Cortex of kidney (tissue), 1 donor: ENCODE results near the gene LDLR.

Source experiments
- DNase-seq: peaks from one replicate; lab custom pipeline; 2025; lab: John Stamatoyannopoulos, UW

Gene LDLR

GRCh38 chr19:11089254-11090013 lies at the start of gene LDLR:
Gene LDLR (plus strand): TSS chr19:11089463. CDS start chr19:11089549, 86 bp downstream.
- no peak for DNase-seq

DNA sequence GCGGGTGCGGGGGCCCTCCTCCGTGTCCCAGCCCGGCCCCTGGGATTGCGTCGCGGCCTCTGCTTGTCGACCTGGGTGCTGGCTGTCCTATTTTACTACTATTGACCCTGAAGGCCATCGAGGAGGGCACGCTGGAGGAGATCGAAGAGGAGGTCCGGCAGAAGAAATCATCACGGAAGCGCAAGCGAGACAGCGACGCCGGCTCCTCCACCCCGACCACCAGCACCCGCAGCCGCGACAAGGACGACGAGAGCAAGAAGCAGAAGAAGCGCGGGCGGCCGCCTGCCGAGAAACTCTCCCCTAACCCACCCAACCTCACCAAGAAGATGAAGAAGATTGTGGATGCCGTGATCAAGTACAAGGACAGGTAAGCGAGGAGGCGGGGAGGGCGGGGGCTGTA lies 48.1 kb upstream of the LDLR start:
- no peak for DNase-seq

- DNase-seq: no peak
Observed at GRCh38 chr19:11041966-11042627, 47.2 kb upstream of the LDLR start.

GRCh38 chr19:11044431-11044830 lies 44.8 kb upstream of the LDLR start:
- DNase-seq: no peak

DNA sequence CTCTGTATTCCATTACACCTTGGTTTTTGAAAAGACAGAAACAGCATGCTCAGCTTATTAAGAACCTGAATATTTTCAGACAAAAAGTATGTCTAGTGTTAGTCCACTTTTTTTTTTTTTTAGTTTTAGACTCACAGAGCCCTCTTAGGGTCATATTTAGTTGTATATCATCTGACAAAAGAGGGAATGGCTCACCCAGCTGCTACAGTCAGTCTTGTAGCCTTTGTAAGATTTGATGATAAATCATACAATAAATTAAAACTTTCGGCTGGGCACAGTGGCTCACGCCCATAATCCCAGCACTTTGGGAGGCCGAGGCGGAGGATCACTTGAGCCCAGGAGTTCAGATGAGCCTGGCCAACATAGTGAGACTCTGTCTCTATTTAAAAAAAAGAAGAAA lies 43.7 kb upstream of the LDLR start:
- no peak for DNase-seq

DNA sequence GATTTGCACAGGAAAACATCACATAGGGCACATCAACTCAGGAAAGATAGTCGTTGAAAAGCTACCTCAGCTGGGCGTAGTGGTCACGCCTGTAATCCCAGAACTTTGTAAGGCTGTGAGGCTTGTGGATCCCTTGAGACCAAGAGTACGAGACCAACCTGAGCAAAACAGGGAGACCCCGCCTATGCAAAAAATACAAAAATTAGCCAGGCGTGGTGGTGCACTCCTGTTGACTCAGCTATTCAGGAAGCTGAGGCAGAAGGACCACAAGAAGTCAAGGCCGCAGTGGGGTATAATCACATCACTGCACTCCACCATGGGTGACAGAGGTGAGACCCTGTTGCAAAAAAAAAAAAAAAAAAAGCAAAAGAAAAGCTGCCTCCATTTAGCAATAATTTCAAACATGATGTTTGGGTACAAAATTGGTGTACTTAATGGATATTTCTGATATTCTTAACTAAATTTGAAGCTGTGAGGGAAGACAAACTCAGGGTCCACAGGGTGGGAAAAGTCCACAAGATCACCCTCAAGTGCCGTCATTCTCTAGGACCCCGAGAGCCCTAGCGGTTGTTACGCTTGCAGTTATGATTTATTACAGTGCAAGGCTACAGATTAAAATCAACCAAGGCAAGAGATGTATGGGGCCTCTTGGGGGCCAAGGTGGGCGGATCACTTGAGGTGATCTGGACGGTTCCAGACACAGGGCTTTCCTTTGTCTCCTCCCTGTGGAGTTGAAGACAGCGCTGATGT lies 42.5 kb upstream of the LDLR start:
- DNase-seq: no peak

- DNase-seq: no peak
Observed at GRCh38 chr19:11047866-11048265, 41.4 kb upstream of the LDLR start.

DNA sequence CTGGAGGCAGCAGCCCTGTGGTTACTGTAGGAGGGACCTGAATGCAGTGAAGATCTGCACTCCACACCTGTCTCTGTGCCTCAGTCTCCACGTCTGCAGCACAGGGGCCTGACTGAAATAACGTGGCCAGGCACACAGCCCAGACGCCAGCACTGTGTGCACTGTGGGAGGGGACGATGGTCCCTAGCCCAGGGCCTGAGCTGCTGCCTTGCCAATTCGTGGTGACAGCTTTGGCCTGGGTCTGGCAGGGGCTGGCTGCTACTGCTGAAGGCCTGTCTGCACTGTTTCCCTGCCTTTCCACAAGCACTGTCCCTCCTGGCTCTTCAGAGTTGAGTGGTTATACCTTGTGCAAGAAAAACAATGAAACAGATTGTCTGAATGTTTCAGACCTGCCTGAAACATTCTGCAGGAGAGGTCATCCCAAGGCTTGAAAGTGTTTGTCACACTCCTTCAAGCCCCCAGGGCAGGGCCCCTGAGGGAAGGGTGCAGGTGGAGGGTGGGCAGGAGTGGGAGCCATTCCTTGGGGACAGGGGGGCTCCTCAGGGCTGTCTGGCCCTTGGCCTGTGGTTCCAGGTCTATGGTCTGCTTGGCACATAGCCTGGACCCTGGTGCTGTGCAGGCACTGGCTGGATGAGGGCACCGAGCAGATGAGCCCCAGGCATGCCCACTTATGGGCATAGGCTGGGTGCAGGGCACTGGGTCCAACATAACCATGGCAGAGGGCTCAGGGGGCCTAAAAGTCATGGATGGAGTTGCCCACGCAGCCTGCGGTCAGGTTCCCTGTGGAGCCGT lies 38.7 kb upstream of the LDLR start:
- DNase-seq: no peak

- no peak for DNase-seq
Observed at GRCh38 chr19:11053817-11054195, 35.5 kb upstream of the LDLR start.

- DNase-seq: no peak
Observed at GRCh38 chr19:11054200-11054599, 35.1 kb upstream of the LDLR start.

GRCh38 chr19:11054628-11055027 lies 34.6 kb upstream of the LDLR start:
- no peak for DNase-seq

DNA sequence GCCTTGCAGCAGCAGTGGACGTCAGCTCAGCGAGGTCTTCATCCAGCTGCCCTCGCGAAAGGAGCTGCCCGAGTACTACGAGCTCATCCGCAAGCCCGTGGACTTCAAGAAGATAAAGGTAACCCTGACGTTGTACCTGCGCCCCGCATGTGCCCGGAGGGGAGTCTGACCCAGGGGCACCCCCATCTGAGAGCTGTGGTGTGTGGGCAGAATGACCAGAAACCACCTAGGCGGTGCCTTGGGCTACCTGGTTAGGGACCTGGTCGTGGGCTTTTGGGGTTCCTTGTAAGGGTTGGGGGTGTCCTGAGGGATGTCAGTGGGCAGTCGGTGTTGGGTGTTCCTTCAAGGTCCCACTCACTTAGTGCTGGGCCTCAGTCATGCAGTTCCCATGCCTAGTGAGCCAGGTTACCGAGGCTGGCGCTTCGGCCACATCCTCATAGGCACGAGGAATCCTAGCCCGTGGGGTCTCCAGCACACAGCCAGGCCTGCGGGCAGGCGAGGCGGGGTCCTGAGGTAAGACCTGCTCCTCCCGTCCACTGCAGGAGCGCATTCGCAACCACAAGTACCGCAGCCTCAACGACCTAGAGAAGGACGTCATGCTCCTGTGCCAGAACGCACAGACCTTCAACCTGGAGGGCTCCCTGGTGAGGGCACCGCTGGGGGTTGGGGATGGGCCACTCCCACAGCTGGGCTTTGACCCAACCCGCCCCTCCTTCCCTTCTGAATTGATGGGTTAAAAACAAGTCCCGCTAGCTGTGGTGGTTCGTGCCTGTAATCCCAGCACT lies 30.8 kb upstream of the LDLR start:
- DNase-seq: no peak

- no peak for DNase-seq
Observed at GRCh38 chr19:11059511-11060358, 29.5 kb upstream of the LDLR start.

DNA sequence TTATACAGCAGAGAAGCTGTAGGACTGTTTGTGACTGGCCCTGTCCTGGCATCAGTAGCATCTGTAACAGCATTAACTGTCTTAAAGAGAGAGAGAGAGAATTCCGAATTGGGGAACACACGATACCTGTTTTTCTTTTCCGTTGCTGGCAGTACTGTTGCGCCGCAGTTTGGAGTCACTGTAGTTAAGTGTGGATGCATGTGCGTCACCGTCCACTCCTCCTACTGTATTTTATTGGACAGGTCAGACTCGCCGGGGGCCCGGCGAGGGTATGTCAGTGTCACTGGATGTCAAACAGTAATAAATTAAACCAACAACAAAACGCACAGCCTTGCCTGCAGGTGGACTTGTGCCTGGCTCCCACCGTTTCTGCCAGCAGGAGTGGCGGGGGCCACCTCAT lies 27.3 kb upstream of the LDLR start:
- DNase-seq: no peak

- no peak for DNase-seq
Observed at GRCh38 chr19:11063434-11063833, 25.8 kb upstream of the LDLR start.

- DNase-seq: no peak
Observed at GRCh38 chr19:11064831-11065303, 24.4 kb upstream of the LDLR start.

GRCh38 chr19:11066326-11066725 lies 22.9 kb upstream of the LDLR start:
- DNase-seq: no peak

GRCh38 chr19:11067356-11068113 lies 21.7 kb upstream of the LDLR start:
- no peak for DNase-seq

DNA sequence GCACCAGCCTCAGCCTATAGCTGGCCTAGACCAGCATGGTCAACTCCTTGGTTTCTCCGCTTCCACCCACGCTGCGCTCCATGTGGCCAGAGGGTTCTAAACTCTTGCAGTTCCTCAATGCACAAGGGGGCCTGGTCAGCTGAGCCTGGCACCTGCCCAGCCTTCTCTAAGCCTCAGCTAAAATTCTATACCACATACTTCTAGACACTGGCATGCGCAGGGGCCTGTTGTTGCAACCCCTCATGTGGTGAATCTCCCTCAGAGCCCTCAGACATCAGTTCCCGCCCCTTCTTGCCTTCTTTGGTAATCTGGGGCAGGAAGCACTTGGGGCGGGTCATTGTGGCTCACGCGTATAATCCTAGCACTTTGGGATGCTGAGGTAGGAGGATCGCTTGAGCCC lies 19.7 kb upstream of the LDLR start:
- no peak for DNase-seq

GRCh38 chr19:11070123-11070522 lies 19.1 kb upstream of the LDLR start:
- DNase-seq: no peak
